GM18868 (cell line): ENCODE measurements around the gene DET1.
"Not testable (repeated sequence)": the region's sequence is repeated elsewhere in the genome, so short reads cannot be mapped to it uniquely, and the experiment has no call there.

ENCODE experiments used
- ATAC-seq: cut with Tn5 transposase; IDR thresholded peaks from one replicate; pipeline ENCODE4 v1.9.1; 2021; ENCODE audit warnings: mild to moderate bottlenecking, moderate library complexity; ENCODE audit not compliant: unreplicated experiment

Gene DET1

GRCh38 chr15:88541111-88541510 is 5.4 kb downstream of the DET1 start:
- not testable (repeated sequence) for ATAC-seq

DNA sequence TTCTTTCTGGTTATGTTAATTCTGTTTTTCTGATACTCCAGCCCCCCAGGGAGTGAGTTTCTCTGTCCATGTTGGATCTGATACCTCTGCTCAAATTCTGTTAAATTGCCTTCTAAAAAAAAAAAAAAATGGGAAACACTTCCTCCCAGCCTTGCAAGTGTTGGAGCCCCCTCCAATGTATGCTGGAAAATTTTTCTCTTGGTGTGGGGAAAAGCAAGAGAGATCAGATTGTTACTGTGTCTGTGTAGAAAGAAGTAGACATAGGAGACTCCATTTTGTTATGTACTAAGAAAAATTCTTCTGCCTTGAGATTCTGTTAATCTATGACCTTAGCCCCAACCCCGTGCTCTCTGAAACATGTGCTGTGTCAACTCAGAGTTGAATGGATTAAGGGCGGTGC is 6.1 kb downstream of the DET1 start:
- not testable (repeated sequence) for ATAC-seq

DNA sequence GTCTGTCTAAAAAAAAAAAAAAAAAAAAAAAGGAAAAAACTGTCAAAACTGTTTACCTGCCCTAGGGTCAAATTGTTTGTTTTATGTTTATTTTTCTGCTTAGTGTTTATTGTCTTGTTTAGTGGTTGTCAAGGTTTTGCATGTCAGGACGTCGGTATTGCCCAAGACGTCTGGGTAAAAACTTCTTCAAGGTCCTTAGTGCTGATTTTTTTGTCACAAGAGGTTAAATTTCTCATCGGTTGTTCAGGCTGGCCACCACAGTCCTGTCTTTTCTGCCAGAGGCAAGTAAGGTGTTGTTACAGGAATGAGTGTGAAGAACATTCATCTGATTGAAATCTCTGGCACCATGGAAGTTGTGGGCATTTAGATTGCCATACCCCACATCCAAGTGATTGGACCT is 7.0 kb downstream of the DET1 start:
- ATAC-seq = no peak

GRCh38 chr15:88538972-88539371 is 7.5 kb downstream of the DET1 start:
- no peak for ATAC-seq

DNA sequence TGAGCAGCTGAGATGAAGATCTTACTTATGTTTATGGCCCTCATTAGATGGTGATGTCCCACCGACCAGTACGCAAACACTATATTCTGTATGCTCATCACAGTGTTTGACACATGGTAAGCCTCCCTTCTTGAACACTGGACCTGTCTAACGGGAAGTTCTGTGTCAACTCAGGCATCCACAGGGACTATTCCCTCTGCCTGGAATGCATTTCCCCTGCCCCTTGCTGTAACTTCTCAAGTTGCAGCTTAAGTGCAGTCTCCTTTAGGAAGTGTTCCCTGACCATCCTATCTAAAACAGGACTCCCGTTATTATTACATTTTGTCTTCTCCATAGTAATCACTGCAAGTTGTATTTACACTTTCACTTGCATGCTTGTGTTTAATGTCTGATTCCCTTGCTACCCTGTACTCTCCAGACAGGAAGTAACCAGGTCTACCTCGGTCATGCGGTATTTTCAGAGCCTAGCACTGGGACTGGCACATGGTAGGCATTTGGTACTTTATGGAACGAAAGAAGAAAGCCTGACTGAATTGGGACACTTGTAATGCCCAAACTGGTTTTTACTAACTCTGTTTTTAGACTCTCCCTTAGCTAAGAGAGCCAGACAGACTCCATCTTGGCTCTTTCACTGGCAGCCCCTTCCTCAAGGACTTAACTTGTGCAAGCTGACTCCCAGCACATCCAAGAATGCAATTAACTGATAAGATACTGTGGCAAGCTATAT is 8.7 kb downstream of the DET1 start:
- no peak for ATAC-seq

DNA sequence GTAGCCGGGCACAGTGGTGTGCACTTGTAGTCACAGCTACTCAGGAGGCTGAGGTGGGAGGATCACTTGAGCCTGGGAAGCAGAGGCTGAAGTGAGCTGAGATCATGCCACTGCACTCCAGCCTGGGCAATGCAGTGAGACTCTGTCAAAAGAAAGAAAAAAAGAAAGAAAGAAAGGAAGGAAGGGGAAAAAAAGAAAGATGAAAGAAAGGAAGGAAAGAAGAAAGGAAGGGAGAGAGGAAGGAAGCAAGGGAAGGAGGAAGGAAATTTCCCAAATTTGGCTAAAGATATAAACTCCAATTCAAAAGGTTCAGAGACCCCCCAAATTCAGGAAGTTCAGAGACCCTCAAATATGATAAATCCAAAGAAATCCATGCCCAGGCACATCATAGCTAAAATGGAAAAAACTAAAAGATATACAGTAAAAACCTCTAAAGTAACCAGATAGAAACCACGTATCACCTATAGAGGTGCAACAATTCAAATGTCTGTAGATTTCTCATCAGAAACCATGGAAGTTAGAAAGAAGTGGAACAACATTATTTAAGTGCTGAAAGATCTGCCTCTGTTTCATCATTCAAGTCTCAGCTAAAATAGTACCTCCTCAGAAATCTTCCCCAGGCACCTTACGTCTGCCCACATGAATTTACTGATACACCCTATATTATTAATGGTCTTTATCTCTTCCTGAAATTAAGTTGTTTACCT is 10.7 kb downstream of the DET1 start:
- ATAC-seq = no peak

- ATAC-seq = no peak
Measured at GRCh38 chr15:88535100-88535499, 11.4 kb downstream of the DET1 start.

DNA sequence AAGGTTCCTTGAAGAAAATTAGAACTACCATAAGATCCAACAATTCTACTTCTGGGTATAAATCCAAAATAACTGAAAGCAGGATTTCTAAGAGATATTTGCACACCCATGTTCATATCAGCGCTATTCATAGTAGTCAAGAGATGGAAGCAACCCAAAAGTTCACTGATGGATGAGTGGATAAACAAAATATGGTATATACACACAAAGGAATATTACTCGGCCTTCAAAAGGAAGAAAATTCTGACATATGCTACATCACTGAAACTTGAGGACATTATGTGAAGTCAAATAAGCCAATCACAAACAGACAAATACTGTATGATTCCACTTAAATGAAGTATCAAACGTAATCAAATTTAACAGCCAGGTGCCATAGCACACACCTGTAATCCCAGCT is 13.1 kb downstream of the DET1 start:
- ATAC-seq = no peak

DNA sequence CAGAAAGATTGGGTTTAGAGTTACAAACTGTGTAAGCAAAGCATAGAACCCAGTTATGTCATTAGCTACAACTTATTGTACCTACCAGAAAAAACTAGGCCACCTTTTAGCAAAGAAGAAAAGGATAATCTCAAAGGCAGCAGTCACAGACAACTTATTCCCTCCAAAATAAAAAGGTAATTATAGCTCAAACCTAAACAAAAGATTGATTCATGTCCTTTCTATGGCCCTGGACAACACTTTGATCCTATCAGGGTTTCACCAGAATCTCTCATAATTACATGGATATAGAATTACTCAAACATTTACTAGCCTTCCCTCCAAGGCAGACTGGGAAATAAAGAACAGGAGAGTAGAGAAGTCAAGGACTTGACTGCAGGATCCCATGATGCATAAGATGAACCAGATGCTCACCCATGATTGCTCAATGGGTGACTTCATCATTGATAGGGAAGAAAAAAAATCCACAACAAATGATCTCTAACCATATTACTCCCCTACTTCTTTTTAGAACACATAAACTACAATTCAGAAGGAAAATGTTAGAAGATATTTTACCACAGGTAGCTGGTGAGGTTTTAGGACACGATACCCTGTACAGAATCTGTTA is 17.4 kb downstream of the DET1 start:
- ATAC-seq = no peak

DNA sequence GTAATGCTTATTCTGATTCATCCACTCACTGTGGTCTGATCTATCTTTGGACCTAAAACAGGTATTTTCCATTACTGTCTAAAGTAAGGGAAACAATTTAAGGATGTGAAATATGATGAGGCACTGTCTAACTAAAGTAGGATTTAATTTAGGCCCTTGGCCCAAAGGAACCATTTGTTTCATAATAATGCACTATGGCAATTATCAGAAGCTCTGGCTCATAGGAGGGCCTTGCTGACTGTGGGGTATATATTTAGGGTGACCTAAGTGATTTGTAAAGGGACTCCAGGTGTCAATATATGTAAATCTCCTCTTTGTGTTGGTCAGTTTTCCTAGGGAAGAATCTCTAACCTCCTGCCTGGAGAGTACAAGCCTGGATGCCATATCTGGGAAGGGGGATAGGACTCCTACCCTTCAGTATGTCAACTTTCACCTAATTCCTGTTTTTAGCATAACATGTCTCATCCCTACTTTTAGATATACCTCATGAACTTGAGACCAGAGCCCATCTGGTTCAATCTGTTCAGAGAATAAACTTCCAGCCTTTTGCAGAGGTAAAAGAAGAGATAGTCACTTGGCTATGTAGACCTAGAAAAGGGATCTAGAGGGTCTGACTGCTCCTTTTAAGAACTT is 20.1 kb downstream of the DET1 start:
- ATAC-seq = no peak

DNA sequence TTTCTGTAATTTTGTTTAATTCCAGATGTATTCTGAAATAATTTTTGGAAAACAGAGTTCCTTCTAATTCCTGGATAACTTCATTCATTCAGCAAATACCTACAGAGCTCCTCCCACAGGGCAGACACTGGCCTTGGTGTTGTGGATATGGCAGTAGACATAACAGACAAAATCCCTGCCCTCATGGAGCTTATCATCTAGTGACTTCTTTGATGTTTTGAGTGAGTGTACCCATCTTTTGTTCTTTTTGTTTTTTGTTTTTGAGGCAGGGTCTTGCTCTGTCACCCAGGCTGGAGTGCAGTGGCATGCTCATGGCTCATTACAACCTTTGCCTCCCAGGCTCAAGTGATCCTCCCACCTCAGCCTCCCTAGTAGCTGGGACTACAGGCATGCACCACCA is 21.1 kb downstream of the DET1 start:
- no peak for ATAC-seq

DNA sequence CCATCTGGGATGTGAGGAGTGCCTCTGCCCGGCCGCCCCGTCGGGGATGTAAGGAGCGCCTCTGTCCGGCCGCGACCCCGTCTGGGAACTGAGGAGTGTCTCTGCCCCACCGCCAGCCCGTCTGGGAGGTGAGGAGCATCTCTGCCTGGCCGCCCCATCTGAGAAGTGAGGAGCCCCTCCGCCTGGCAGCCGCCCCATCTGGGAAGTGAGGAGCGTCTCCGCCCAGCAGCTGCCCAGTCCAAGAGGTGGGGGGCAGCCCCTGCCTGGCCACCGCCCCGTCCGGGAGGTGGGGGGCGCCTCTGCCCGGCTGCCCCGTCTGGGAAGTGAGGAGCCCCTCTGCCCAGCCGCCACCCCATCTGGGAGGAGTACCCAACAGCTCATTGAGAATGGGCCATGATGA is 22.4 kb downstream of the DET1 start:
- not testable (repeated sequence) for ATAC-seq

- no peak for ATAC-seq
Measured at GRCh38 chr15:88518903-88519302, 27.6 kb downstream of the DET1 start.

GRCh38 chr15:88513195-88513594 is 33.3 kb downstream of the DET1 start:
- no peak for ATAC-seq

- no peak for ATAC-seq
Measured at GRCh38 chr15:88512601-88513000, 33.9 kb downstream of the DET1 start.

DNA sequence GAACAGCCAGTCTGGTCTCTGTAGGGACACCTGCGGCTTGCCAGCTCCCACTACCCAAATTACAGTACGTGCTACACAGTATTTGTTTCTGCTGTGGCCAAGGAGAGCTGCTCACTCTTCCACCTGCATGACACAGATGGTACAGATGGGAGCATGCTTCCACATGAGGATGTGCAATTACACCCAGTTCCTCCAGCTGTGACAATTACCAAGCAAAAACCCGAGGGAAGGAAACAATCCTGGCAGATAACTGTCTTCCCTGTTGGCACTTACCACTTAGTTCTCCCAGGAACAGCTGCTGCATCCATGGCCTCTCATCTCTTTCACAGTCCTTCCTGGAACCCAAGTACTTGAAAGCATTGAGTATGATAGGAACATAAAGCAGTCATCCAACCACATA is 34.4 kb downstream of the DET1 start:
- ATAC-seq = no peak

GRCh38 chr15:88511161-88511560 is 35.3 kb downstream of the DET1 start:
- ATAC-seq = no peak

- ATAC-seq = no peak
Measured at GRCh38 chr15:88509964-88510363, 36.5 kb downstream of the DET1 start.

DNA sequence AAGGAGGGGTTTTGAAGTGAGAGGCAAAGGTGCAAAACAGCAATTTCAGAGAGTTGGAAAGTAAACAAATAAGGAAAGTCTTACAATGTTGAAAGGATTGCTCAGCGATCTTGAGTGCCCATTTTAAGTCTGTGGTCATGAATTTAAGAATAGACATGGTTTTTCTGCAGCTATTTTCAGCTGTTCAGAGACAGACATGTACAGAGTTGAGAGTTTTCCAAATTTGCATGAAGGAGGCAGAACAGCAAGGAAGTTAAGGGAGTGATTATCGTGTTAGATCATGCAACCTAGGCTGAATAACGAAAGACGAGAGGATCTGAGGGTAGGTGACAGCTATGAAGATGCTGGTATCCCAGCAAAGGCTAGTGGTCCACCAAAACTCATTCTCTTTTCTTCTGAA is 37.2 kb downstream of the DET1 start:
- no peak for ATAC-seq

- ATAC-seq = no peak
Measured at GRCh38 chr15:88506628-88507027, 39.9 kb downstream of the DET1 start.

GRCh38 chr15:88505721-88506120 is 40.8 kb downstream of the DET1 start:
- no peak for ATAC-seq

- ATAC-seq = no peak
Measured at GRCh38 chr15:88504445-88504844, 42.0 kb downstream of the DET1 start.
